Adrenal gland (tissue), 5 donors: ENCODE data around the gene APLP2.

ENCODE experiments used
- CTCF ChIP-seq, 6 experiments: fragments of 450-650 bp in 4 of 6; fragments of 200-600 bp in 2 of 6; sonication (generic) in 1 of 6; IDR thresholded peaks; 1 replicate in 5 of 6; 2 replicates in 1 of 6; pipeline versions ENCODE4 v1.5.1 to v1.8.0; 2016 to 2021; ENCODE audit warnings: antibody characterized with exemption in 6 of 6, mild to moderate bottlenecking in 2 of 6, moderate library complexity in 1 of 6
- POLR2A ChIP-seq, 2 donors: fragments of 450-650 bp; IDR thresholded peaks; one replicate each; pipeline ENCODE4 v1.6.1; 2017; ENCODE audit warnings: antibody characterized with exemption in 2 of 2, mild to moderate bottlenecking in 2 of 2, moderate library complexity in 1 of 2
- donor health status: DM: no; HTN: no; CAD: no.

- TF ChIP-seq CTCF (IDR thresholded peaks at IDR 0.05) (no peak), POLR2A (IDR thresholded peaks at IDR 0.05) (no peak)
Observed at GRCh38 chr11:130029137-130029536, 40.6 kb upstream of the APLP2 start.
